ENCODE results near the gene OBSCN.

DNA sequence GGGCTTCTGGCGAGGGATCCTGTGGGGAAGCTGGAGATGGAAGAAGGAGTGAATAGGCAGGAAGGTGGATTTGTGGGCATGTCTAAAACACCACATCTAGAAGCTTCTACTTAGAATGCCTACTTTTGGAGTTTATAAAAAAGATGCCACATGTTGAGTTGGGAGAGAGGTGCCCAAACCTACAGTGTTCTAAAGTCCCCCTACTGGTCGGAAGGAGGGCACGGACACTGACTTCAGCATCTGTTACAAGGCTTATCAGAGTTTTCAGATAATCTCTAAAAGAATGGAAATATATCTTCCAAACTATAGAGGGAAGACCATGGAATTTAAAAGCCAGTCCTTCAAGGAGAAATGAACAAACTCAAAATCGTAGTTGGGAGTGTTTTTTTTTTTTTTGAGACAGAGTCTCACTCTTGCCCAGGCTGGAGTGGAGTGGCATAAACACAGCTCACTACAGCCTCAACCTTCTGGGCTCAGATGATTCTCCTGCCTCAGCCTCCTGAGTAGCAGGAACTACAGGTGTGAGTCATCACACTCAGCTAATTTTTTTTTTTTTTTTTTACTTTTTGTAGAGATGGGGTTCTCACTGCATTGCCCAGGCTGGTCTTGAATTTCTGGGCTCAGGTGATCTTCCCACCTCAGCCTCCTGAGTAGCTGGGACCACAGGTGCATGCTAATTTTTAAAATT is 27.4 kb upstream of the OBSCN start:
- TF ChIP-seq, protein P1, sequence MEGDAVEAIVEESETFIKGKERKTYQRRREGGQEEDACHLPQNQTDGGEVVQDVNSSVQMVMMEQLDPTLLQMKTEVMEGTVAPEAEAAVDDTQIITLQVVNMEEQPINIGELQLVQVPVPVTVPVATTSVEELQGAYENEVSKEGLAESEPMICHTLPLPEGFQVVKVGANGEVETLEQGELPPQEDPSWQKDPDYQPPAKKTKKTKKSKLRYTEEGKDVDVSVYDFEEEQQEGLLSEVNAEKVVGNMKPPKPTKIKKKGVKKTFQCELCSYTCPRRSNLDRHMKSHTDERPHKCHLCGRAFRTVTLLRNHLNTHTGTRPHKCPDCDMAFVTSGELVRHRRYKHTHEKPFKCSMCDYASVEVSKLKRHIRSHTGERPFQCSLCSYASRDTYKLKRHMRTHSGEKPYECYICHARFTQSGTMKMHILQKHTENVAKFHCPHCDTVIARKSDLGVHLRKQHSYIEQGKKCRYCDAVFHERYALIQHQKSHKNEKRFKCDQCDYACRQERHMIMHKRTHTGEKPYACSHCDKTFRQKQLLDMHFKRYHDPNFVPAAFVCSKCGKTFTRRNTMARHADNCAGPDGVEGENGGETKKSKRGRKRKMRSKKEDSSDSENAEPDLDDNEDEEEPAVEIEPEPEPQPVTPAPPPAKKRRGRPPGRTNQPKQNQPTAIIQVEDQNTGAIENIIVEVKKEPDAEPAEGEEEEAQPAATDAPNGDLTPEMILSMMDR (IDR thresholded peaks at IDR 0.05; ENCODE audit: insufficient read depth, low read depth, low read length): no peak
- no peak for TF ChIP-seq EZH2 (IDR thresholded peaks at IDR 0.05; ENCODE audit: insufficient read depth, low read length)
